Measurements from ENCODE around the gene ZFR. TPM values are rescaled to one million over a fixed set of nuclear protein-coding genes. Genes with fewer than 3 reads are reported as not detected.

Gene ZFR
- total and polyA plus RNA-seq, 7 donors: 25.8 to 99.9 (median 71.8) TPM

DNA sequence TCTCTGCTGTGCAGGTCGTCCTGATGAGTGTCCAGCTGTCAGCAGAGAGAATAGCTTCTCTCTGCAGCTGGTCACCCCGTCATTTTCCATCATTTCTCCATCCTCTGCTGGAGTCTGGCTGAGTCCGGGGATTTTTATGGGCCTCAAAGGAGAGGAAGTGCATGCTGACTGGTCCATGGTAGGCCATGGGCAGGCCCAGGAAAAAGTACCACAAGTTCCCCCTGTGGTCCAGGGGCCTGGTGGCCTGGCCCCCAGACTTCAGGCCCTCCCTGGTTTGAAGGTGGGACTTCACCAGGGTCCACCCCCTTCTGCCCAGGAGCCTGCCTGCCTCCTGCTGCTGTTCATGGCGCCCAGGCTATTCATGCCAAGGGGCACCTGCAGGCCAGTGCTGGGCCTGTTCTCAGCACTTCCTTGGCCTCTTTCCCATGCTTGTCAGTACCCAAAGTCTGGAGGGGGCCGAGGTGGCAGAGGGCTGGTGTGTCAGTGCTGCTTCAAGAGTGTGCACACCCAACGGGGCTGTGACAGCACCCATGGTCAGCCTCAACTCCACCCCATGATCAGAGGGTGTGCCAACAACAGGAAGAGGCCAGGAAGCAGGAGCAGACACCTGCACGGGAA is 124.5 kb downstream of the ZFR start:
- Histone ChIP-seq H3K27ac (no peak overlapping the region), H3K36me3 (no peaks in the 10 kb centered on the region), H3K4me3 (no peak overlapping the region), H3K9me3 (peaks cover 0 to 10% (median 0%) of the 10 kb centered on the region in 4 donors), H3K4me1 (no peaks in the 10 kb centered on the region), H3K27me3 (no peaks in the 10 kb centered on the region)
- intact Hi-C loops (cut with DNase I): loop anchor here (10.0 kb wide), 1 partner anchor 225 kb away; no protein-coding TSS in a partner anchor
- TF ChIP-seq, protein P1, sequence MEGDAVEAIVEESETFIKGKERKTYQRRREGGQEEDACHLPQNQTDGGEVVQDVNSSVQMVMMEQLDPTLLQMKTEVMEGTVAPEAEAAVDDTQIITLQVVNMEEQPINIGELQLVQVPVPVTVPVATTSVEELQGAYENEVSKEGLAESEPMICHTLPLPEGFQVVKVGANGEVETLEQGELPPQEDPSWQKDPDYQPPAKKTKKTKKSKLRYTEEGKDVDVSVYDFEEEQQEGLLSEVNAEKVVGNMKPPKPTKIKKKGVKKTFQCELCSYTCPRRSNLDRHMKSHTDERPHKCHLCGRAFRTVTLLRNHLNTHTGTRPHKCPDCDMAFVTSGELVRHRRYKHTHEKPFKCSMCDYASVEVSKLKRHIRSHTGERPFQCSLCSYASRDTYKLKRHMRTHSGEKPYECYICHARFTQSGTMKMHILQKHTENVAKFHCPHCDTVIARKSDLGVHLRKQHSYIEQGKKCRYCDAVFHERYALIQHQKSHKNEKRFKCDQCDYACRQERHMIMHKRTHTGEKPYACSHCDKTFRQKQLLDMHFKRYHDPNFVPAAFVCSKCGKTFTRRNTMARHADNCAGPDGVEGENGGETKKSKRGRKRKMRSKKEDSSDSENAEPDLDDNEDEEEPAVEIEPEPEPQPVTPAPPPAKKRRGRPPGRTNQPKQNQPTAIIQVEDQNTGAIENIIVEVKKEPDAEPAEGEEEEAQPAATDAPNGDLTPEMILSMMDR (IDR thresholded peaks at IDR 0.05): no peak
- TF ChIP-seq EP300 (IDR thresholded peaks at IDR 0.05): no peak
- no peak for TF ChIP-seq POLR2A (IDR thresholded peaks at IDR 0.05)
- no peak for TF ChIP-seq POLR2AphosphoS5 (IDR thresholded peaks at IDR 0.05)
- WGBS, 2 donors: 78 to 85% methylated on average over 7 of the region's 7 CpGs
- no peak for DNase-seq

DNA sequence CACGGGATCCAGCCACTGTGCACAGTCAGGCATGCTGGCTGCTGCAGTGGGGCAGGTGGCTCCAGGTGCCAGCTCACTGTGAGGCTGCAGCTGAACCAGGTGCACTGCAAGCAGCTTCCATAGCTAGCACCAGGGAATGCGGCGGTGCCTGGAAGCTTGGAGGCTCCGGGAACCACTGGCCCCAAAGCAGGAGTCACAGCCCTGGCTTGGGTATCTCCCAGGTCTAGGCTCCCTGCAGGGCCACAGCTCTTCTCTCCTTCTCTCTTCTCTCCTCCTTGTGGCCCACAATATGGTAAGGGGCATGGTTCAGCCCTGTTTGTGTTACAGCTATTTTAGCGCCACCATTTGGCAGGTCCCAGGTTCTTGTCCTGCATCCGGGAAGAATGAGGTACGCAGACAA is 125.1 kb downstream of the ZFR start:
- intact Hi-C loops (cut with DNase I): loop anchor here (10.0 kb wide), 1 partner anchor 225 kb away; no protein-coding TSS in a partner anchor
- Histone ChIP-seq H3K36me3 (no peaks in the 10 kb centered on the region), H3K9me3 (peaks cover 0 to 10% (median 0%) of the 10 kb centered on the region in 4 donors), H3K4me1 (no peaks in the 10 kb centered on the region), H3K27ac (no peak overlapping the region), H3K27me3 (no peaks in the 10 kb centered on the region), H3K4me3 (no peak overlapping the region)
- no peak for TF ChIP-seq POLR2AphosphoS5 (IDR thresholded peaks at IDR 0.05)
- TF ChIP-seq POLR2A (IDR thresholded peaks at IDR 0.05): no peak
- no peak for TF ChIP-seq EP300 (IDR thresholded peaks at IDR 0.05)
- TF ChIP-seq, protein P1 (IDR thresholded peaks at IDR 0.05): no peak
- 85% methylated on average over 7 of the region's 7 CpGs for WGBS, 2 donors
- DNase-seq: no peak

DNA sequence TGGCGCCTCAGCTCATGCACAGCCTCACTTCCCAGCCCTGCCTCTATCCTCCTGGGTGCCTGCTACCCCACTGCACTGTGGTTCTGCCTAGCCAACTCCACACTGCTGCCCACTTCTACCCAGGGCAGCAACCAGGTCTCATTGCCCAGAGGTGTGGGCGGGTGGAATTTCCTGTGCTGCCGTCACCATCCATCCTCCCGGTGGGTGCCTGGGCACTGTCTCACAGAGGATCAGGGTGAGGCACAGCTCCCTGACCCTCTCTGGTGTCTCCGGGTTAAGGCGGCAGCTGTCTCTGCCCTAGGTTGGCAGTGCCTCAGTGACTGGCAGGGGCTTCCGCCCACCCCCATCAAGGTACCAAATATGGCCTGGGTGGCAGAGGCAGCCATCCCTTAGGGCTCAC is 127.5 kb downstream of the ZFR start:
- 89 to 91% methylated on average over 7 of the region's 7 CpGs for WGBS, 2 donors
- Histone ChIP-seq H3K4me1 (peaks cover 0 to 6% (median 3%) of the 10 kb centered on the region in 4 donors), H3K27ac (no peak overlapping the region), H3K9me3 (peaks cover 0 to 6% (median 0%) of the 10 kb centered on the region in 4 donors), H3K4me3 (no peak overlapping the region), H3K27me3 (no peaks in the 10 kb centered on the region), H3K36me3 (no peaks in the 10 kb centered on the region)
- TF ChIP-seq POLR2AphosphoS5 (IDR thresholded peaks at IDR 0.05) (no peak), POLR2A (IDR thresholded peaks at IDR 0.05) (no peak), EP300 (IDR thresholded peaks at IDR 0.05) (no peak)
- TF ChIP-seq, protein P1 (IDR thresholded peaks at IDR 0.05): no peak
- intact Hi-C loops (cut with DNase I): loop anchor here (10.0 kb wide), 1 partner anchor 222 kb away; no protein-coding TSS in a partner anchor
- DNase-seq: no peak

DNA sequence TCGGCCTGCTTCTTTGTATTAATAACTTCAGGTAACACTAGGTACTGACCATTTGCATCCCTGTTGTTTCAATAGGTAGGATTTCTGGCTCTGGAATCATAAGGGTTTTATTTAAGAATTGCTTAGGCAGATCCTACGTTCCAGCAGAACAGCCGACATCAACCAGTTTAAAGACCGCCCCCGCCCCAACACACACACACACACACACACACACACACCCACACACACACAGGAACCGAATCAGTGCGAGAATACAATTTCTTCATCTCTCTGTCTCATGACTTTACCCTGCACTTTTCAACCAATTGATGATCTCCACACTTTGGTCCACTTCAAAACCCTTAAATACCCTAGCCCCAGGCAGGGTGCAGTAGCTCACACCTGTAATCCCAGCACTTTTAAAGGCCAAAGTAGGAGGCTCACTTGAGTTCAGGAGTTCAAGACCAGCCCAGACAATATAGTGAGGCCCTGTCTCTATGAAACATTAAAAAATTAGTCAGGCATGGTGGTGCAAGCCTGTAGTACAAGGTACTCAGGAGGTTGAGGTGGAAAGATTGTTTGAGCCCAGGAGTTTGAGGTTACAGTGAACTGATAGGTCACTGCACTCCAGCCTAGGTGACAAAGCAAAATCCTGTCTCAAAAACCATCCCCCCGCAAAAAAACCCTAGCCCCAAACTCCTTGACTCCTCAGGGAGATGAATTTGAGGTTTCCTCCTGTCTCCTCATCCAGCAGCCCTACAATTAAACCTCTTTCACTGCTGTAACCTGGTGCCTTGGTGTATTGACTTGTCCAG is 129.1 kb downstream of the ZFR start:
- H3K27me3 ChIP-seq: no peaks in the 10 kb centered on the region
- WGBS, 2 donors: 82 to 84% methylated on average over 8 of the region's 8 CpGs
- TF ChIP-seq POLR2A (IDR thresholded peaks at IDR 0.05) (no peak), EP300 (IDR thresholded peaks at IDR 0.05) (no peak), POLR2AphosphoS5 (IDR thresholded peaks at IDR 0.05) (no peak)
- TF ChIP-seq, protein P1 (IDR thresholded peaks at IDR 0.05): no peak
- intact Hi-C loops (cut with DNase I): loop anchor here (10.0 kb wide), 1 partner anchor 221 kb away; no protein-coding TSS in a partner anchor
- peaks cover 0 to 21% (median 16%) of the 10 kb centered on the region in 4 donors for H3K4me1 ChIP-seq
- no peak overlapping the region for H3K4me3 ChIP-seq
- DNase-seq: no peak
- no peaks in the 10 kb centered on the region for H3K36me3 ChIP-seq
- no peak overlapping the region for H3K27ac ChIP-seq
- no peaks in the 10 kb centered on the region for H3K9me3 ChIP-seq
